C4-2B (cell line): ENCODE data around the gene RPTOR.

ENCODE experiments used
- CTCF ChIP-seq: fragments of 450-650 bp; conservative IDR thresholded peaks from 2 replicates; pipeline ENCODE4 v1.5.1; 2017; ENCODE audit warnings: mild to moderate bottlenecking
- ZFX ChIP-seq: fragments of 450-650 bp; IDR thresholded peaks from 2 replicates; pipeline ENCODE4 v1.6.1; 2017

GRCh38 chr17:80902963-80903611 lies 358.4 kb downstream of the RPTOR start:
- TF ChIP-seq CTCF (no peak), ZFX (no peak)
